HEK293T (cell line): Measurements from ENCODE around the gene LRRC71.

Source experiments
- CTCF ChIA-PET: fragments of 350-600 bp; formaldehyde crosslinking; extraction: SDS; loops from one replicate; lab custom pipeline; 2021; ENCODE audit warnings: antibody characterized with exemption, inconsistent platforms; lab: Yijun Ruan, JAX
- POLR2A ChIA-PET: fragments of 350-600 bp; formaldehyde crosslinking; extraction: SDS; loops from one replicate; lab custom pipeline; 2020; ENCODE audit warnings: antibody characterized with exemption, inconsistent platforms; lab: Yijun Ruan, JAX
- DNase-seq: peaks from one replicate; pipeline ENCODE4 v3.0.0; 2012; ENCODE audit warnings: mixed read lengths; ENCODE audit errors: extremely low spot score
- ARNT ChIP-seq: fragments of 450-650 bp; IDR thresholded peaks from 2 replicates; pipeline ENCODE4 v1.6.1; 2017; ENCODE audit warnings: mild to moderate bottlenecking
- BHLHE40 ChIP-seq: fragments of 450-650 bp; IDR thresholded peaks from 2 replicates; pipeline ENCODE4 v1.6.1; 2016; ENCODE audit warnings: mild to moderate bottlenecking, moderate library complexity, borderline replicate concordance
- CTBP1 ChIP-seq: fragments of 450-650 bp; IDR thresholded peaks from 2 replicates; pipeline ENCODE4 v1.6.1; 2016; ENCODE audit warnings: borderline replicate concordance
- ELF4 ChIP-seq: fragments of 450-650 bp; IDR thresholded peaks from 2 replicates; pipeline ENCODE4 v1.6.1; 2017; ENCODE audit warnings: antibody characterized with exemption
- FOXA1 ChIP-seq: fragments of 450-650 bp; IDR thresholded peaks from 2 replicates; pipeline ENCODE4 v1.6.1; 2016; ENCODE audit warnings: mild to moderate bottlenecking
- FOXK2 ChIP-seq: fragments of 450-650 bp; IDR thresholded peaks from 2 replicates; pipeline ENCODE4 v1.6.1; 2016; ENCODE audit warnings: mild to moderate bottlenecking
- FOXM1 ChIP-seq: fragments of 450-650 bp; IDR thresholded peaks from 2 replicates; pipeline ENCODE4 v1.6.1; 2017; ENCODE audit warnings: mild to moderate bottlenecking, borderline replicate concordance
- HDGF ChIP-seq: fragments of 450-650 bp; IDR thresholded peaks from 2 replicates; pipeline ENCODE4 v1.6.1; 2017; ENCODE audit warnings: antibody characterized with exemption, borderline replicate concordance
- L3MBTL2 ChIP-seq: fragments of 450-650 bp; conservative IDR thresholded peaks from 2 replicates; pipeline ENCODE4 v1.6.1; 2016; ENCODE audit warnings: mild to moderate bottlenecking
- LEF1 ChIP-seq: fragments of 450-650 bp; IDR thresholded peaks from 2 replicates; pipeline ENCODE4 v1.6.1; 2017; ENCODE audit warnings: mild to moderate bottlenecking, borderline replicate concordance
- NFRKB ChIP-seq: fragments of 450-650 bp; IDR thresholded peaks from 2 replicates; pipeline ENCODE4 v1.6.1; 2016; ENCODE audit warnings: mild to moderate bottlenecking, moderate library complexity
- SP1 ChIP-seq: fragments of 450-650 bp; IDR thresholded peaks from 2 replicates; pipeline ENCODE4 v1.6.1; 2017
- SUZ12 ChIP-seq: fragments of 450-650 bp; IDR thresholded peaks from 2 replicates; pipeline ENCODE4 v1.6.1; 2016; ENCODE audit warnings: mild to moderate bottlenecking
- TARDBP ChIP-seq: fragments of 450-650 bp; IDR thresholded peaks from 2 replicates; pipeline ENCODE4 v1.6.1; 2016
- ZNF384 ChIP-seq: fragments of 450-650 bp; IDR thresholded peaks from 2 replicates; pipeline ENCODE4 v1.6.1; 2016
- TF ChIP-seq, protein P1 (sequence below): fragments of 450-650 bp; IDR thresholded peaks from 2 replicates; pipeline ENCODE4 v1.6.1; 2016

The LRRC71 gene

DNA sequence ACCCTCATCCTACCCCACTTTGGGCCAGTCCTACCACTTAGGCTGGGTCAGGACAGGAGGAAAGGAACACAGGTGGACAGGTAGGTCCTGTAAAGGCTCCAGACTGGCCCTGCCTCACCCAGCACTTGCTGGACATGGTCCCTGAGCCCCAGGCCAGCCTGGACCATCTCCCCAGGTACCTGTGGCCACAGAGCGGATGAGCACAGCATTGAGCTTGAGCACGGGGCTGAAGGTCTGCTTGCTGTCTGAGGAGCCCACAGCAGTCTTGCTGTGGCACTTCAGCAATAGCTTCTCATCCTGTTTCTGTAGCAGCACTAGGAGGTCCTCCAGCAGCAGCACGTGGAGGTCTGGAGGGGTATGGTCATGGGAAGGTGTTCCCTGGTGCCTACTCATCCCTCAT, 23.3 kb downstream of the LRRC71 start:
- ChIA-PET POLR2A (no interaction called here), CTCF (no interaction called here)
- TF ChIP-seq ELF4 (no peak), TARDBP (no peak), SP1 (no peak), SUZ12 (no peak), FOXK2 (no peak), FOXA1 (no peak), BHLHE40 (no peak), ARNT (no peak), NFRKB (no peak), LEF1 (no peak), ZNF384 (no peak), L3MBTL2 (no peak), HDGF (no peak), CTBP1 (no peak), FOXM1 (no peak)
- TF ChIP-seq, protein P1, sequence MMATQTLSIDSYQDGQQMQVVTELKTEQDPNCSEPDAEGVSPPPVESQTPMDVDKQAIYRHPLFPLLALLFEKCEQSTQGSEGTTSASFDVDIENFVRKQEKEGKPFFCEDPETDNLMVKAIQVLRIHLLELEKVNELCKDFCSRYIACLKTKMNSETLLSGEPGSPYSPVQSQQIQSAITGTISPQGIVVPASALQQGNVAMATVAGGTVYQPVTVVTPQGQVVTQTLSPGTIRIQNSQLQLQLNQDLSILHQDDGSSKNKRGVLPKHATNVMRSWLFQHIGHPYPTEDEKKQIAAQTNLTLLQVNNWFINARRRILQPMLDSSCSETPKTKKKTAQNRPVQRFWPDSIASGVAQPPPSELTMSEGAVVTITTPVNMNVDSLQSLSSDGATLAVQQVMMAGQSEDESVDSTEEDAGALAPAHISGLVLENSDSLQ, result no peak
- DNase-seq, result no peak

DNA sequence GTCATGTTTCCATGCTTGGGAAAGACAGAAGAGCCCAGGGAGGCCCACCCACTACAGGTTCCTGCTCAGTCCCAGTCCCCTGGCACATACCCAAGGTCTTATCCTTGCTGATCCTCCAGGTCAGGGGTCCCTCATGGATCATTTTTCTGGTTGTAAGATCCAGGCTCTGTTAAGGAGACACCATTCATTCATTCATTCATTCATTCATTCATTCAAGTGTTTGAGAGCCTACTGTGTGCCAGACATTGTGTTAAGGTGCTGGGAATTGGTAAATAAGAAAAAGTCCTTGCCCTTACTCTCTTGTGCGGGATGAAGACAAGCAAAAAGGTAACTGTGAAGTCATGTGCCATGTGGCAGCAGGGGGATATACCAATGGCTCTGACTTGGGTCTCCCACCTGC, 23.8 kb downstream of the LRRC71 start:
- CTCF ChIA-PET, result no interaction called here
- DNase-seq, result no peak
- POLR2A ChIA-PET, result no interaction called here
- TF ChIP-seq FOXM1 (no peak), LEF1 (no peak), SP1 (no peak), ELF4 (no peak), HDGF (no peak), ARNT (no peak), BHLHE40 (no peak), TARDBP (no peak), ZNF384 (no peak)

- ChIA-PET POLR2A (no interaction called here), CTCF (no interaction called here)
- no peak for TF ChIP-seq LEF1
- DNase-seq, result no peak
Observed at GRCh38 chr1:156944848-156945247, 24.4 kb downstream of the LRRC71 start.

- TF ChIP-seq TARDBP (no peak), ARNT (no peak), FOXK2 (no peak), CTBP1 (no peak), SP1 (no peak), FOXA1 (no peak), NFRKB (no peak), ELF4 (no peak), HDGF (no peak)
- no peak for DNase-seq
- POLR2A ChIA-PET, result no interaction called here
- CTCF ChIA-PET, result no interaction called here
Observed at GRCh38 chr1:156945881-156946661, 25.6 kb downstream of the LRRC71 start.

- no peak for DNase-seq
- ChIA-PET POLR2A (no interaction called here), CTCF (no interaction called here)
- TF ChIP-seq LEF1 (no peak), L3MBTL2 (no peak), FOXM1 (no peak), BHLHE40 (no peak), NFRKB (no peak), CTBP1 (no peak), ZNF384 (no peak), HDGF (no peak), SUZ12 (no peak), ELF4 (no peak), ARNT (no peak), FOXA1 (no peak), FOXK2 (no peak), SP1 (no peak), TARDBP (no peak)
- TF ChIP-seq, protein P1, result no peak
Observed at GRCh38 chr1:156947127-156947526, 26.7 kb downstream of the LRRC71 start.

DNA sequence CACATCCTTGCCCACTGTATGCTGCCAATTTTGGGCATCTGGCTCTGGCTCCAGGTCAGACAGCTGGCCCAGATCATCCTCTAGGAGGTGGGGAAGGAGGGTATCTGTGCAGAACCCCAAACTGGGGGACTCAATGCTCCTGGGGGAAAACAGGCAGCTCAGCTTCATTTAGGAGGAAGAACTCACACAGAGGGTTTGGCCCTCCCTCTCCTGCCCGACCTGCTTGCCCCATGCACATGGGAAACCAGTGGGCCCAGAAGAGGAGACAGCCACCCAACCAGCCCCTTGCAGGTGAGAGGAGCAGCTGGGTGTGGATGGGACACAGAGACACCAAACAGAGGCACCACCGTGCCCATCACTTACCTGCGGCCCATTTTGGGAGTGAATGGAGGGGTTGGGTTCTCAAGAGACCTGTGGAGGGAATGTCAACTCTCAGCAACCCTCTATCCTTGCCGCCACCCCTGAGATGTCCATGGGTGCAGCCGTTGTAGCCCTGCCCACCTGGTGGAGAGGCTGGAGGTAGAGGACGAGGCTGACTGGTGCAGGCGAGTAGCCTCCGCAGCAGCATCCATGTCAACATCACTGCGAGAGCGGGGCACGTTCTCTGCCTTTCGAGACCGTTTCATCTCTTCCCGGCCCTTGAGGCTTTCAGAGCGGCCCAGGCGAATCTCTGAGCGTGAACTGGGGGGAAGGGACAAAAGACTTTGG, 27.5 kb downstream of the LRRC71 start:
- ChIA-PET CTCF (interaction anchor here (1.2 to 1.4 kb wide), 2 partner anchors 8 to 11 kb away, joined by 3 to 4 read pairs; no protein-coding TSS in a partner anchor), POLR2A (no interaction called here)
- TF ChIP-seq, protein P1, result no peak
- TF ChIP-seq CTBP1, result no peak
- no peak for DNase-seq
